Ascending aorta (tissue), 2 donors: ENCODE data around the gene TMOD4. TPM values are rescaled to one million over a fixed set of nuclear protein-coding genes. Genes with fewer than 3 reads are reported as not detected.

Experiments
- DNase-seq, 2 donors: peaks; one replicate each; pipeline ENCODE4 v3.0.0-alpha.2; 2019; ENCODE audit warnings: low spot score in 2 of 2
- H3K27ac ChIP-seq, 2 donors: fragments of 200-600 bp; sonication (generic); one replicate each; pipeline ENCODE4 v1.5.1; 2016 to 2017; ENCODE audit warnings: mild to moderate bottlenecking in 1 of 2
- H3K27me3 ChIP-seq: fragments of 200-600 bp; sonication (generic); one replicate; pipeline ENCODE4 v1.5.1; 2017
- H3K36me3 ChIP-seq, 2 donors: fragments of 200-600 bp; sonication (generic); one replicate each; pipeline ENCODE4 v1.5.1; 2016
- H3K4me1 ChIP-seq, 2 donors: fragments of 200-600 bp; sonication (generic); one replicate each; pipeline ENCODE4 v1.5.1; 2016 to 2017; ENCODE audit warnings: mild to moderate bottlenecking in 1 of 2
- H3K4me3 ChIP-seq, 2 donors: fragments of 200-600 bp; sonication (generic); one replicate each; pipeline ENCODE4 v1.5.1; 2016 to 2017; ENCODE audit warnings: mild to moderate bottlenecking in 1 of 2
- H3K9me3 ChIP-seq, 2 donors: fragments of 200-600 bp; sonication (generic); one replicate each; pipeline ENCODE4 v1.5.1; 2016
- intact Hi-C: fragments of 100-400 bp; cut with DNase I; formaldehyde crosslinking; loops from one replicate; pipeline ENCODE4 v1.15.1; 2023
- total RNA-seq: library from RNA; depleted of rRNA; stranded (reverse); fragments of >200 nt; gene quantifications from one replicate; pipeline ENCODE4 v1.1.0, GENCODE V29; 2016
- TF ChIP-seq, protein P1 (sequence below), 3 experiments: fragments of 200-600 bp in 2 of 3; fragments of 450-650 bp in 1 of 3; sonication (generic) in 2 of 3; IDR thresholded peaks; one replicate each; pipeline ENCODE4 v1.5.1; 2016 to 2019; ENCODE audit warnings: antibody characterized with exemption in 3 of 3, mild to moderate bottlenecking in 1 of 3, moderate library complexity in 1 of 3

The TMOD4 gene
- total RNA-seq, 1 donor from 2014 or later: not detected

- TF ChIP-seq, protein P1, sequence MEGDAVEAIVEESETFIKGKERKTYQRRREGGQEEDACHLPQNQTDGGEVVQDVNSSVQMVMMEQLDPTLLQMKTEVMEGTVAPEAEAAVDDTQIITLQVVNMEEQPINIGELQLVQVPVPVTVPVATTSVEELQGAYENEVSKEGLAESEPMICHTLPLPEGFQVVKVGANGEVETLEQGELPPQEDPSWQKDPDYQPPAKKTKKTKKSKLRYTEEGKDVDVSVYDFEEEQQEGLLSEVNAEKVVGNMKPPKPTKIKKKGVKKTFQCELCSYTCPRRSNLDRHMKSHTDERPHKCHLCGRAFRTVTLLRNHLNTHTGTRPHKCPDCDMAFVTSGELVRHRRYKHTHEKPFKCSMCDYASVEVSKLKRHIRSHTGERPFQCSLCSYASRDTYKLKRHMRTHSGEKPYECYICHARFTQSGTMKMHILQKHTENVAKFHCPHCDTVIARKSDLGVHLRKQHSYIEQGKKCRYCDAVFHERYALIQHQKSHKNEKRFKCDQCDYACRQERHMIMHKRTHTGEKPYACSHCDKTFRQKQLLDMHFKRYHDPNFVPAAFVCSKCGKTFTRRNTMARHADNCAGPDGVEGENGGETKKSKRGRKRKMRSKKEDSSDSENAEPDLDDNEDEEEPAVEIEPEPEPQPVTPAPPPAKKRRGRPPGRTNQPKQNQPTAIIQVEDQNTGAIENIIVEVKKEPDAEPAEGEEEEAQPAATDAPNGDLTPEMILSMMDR (IDR thresholded peaks at IDR 0.05): no peak
- no peak for DNase-seq
- Histone ChIP-seq H3K9me3 (no peaks in the 10 kb centered on the region), H3K4me1 (peaks cover 0 to 16% of the 10 kb centered on the region in 2 donors), H3K27ac (peak overlapping the region; percentile 65 to 72), H3K4me3 (peak overlapping the region; percentile 81 to 93), H3K27me3 (no peaks in the 10 kb centered on the region), H3K36me3 (no peaks in the 10 kb centered on the region)
- intact Hi-C loops: no loop called here
Observed at GRCh38 chr1:151144474-151145303, 31.1 kb downstream of the TMOD4 start.

DNA sequence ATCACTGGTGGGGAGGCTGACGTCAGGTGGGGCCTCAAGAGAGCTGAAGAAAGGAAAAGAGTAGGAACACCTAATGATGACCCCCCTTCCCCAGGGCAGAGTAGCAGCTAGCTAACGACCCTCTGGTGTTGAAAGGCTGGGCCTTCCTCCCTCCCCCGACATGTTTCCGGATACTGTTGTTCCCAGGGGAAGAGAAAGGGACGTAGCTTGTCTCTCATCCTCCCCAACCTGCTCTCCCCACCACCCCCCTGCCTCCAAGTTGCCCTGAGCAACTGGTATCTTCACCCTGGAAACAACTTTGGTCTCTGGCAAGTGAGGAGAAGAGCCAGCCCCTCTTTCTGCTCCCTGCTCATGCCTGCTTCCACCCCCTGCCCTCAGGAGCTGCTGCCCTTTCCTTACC is 31.8 kb downstream of the TMOD4 start:
- H3K4me3 ChIP-seq: no peak overlapping the region
- no peaks in the 10 kb centered on the region for H3K27me3 ChIP-seq
- intact Hi-C loops: no loop called here
- H3K4me1 ChIP-seq: peaks cover 0 to 16% of the 10 kb centered on the region in 2 donors
- no peaks in the 10 kb centered on the region for H3K36me3 ChIP-seq
- H3K27ac ChIP-seq: peak overlapping the region in 1 of 2 donors; percentile 2
- DNase-seq: no peak
- H3K9me3 ChIP-seq: no peaks in the 10 kb centered on the region
- TF ChIP-seq, protein P1 (IDR thresholded peaks at IDR 0.05): no peak

DNA sequence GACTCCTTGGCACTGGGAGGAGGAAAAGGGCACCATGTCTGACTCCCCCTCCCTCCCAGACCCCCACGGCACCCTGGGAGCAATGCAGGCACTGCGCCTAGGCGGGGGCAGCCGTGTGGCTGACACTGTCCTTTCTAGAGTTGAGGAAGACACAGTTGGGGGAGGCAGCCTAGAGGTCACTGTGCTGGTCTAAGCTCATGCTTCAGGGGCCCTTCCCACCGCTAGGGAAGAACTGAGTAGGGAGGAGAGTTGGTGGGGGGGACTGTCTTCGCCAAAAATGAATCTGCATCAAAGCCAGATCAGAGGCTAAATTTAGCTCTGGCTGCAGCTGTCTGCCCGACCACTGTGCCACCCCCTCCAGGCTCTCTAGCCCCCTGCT is 32.7 kb downstream of the TMOD4 start:
- DNase-seq: no peak
- H3K36me3 ChIP-seq: no peaks in the 10 kb centered on the region
- no peak overlapping the region for H3K27ac ChIP-seq
- intact Hi-C loops: no loop called here
- H3K4me1 ChIP-seq: peaks cover 0 to 16% of the 10 kb centered on the region in 2 donors
- no peak overlapping the region for H3K4me3 ChIP-seq
- H3K27me3 ChIP-seq: no peaks in the 10 kb centered on the region
- TF ChIP-seq, protein P1 (IDR thresholded peaks at IDR 0.05): no peak
- H3K9me3 ChIP-seq: no peaks in the 10 kb centered on the region

DNA sequence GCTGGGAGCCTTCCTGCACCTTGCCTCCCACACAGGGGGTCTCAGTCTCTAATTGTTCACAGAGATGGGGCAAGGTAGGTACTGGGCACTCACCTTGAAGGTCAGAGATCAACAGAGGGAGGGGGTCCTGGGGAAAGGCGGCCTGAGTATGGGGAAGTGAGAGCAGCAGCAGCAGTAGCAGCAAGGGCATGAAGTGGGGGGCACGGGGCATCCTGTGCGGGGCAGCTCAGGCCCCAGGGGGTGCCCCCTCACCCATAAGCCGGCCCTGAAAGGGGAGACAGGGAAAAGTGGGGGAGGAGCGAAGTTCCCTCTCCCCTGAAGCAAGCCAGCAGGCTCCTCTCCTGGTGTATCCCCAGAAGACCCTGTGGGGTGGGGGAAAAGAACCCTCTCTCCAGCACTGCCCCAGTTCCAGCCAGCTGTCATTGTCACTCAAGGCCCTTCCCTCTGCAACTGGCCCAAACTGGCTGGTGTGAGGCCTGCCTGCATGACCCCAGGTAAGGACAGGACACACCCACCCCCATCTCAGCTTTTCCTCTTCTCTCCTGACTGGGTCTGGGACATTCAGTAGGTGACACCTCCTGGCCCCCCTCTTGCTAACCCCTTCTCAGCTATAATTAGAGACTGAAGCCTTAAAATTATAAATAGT is 33.2 kb downstream of the TMOD4 start:
- TF ChIP-seq, protein P1 (IDR thresholded peaks at IDR 0.05): no peak
- Histone ChIP-seq H3K4me3 (no peak overlapping the region), H3K27me3 (no peaks in the 10 kb centered on the region), H3K4me1 (peaks cover 0 to 16% of the 10 kb centered on the region in 2 donors), H3K27ac (no peak overlapping the region), H3K9me3 (no peaks in the 10 kb centered on the region), H3K36me3 (no peaks in the 10 kb centered on the region)
- no peak for DNase-seq
- intact Hi-C loops: no loop called here

- Histone ChIP-seq H3K4me1 (no peaks in the 10 kb centered on the region), H3K9me3 (no peaks in the 10 kb centered on the region), H3K36me3 (peaks cover 4 to 7% of the 10 kb centered on the region in 2 donors), H3K4me3 (no peak overlapping the region), H3K27me3 (no peaks in the 10 kb centered on the region), H3K27ac (no peak overlapping the region)
- TF ChIP-seq, protein P1 (IDR thresholded peaks at IDR 0.05): no peak
- DNase-seq: no peak
- intact Hi-C loops: no loop called here
Observed at GRCh38 chr1:151137789-151138188, 38.0 kb downstream of the TMOD4 start.
